CD4-positive, alpha-beta T cell (primary cell): ENCODE results near the gene MCOLN1. TPM values are rescaled to one million over a fixed set of nuclear protein-coding genes. Genes with fewer than 3 reads are reported as not detected.
A peak's percentile ranks its signal among the peaks of the same experiment; 100 is the strongest.

Source experiments
- ATAC-seq: fragments of 200-7000 bp; cut with Tn5 transposase; one replicate; pipeline ENCODE4 v1.10.0; 2022; ENCODE audit warnings: mild to moderate bottlenecking; ENCODE audit not compliant: poor library complexity
- CTCF ChIA-PET: fragments of 350-600 bp; sonication (Branson Sonifier 250); formaldehyde crosslinking; loops from one replicate; lab custom pipeline; 2021; ENCODE audit warnings: antibody characterized with exemption, inconsistent platforms; lab: Charles Lee
- POLR2A ChIA-PET: fragments of 350-600 bp; sonication (Branson Sonifier 250); formaldehyde crosslinking; loops from one replicate; lab custom pipeline; 2021; ENCODE audit warnings: antibody characterized with exemption, inconsistent platforms; lab: Charles Lee
- DNase-seq, 14 experiments: peaks; one replicate each; pipeline ENCODE4 v3.0.0-alpha.2; 2013 to 2020; ENCODE audit warnings: mixed read lengths in 2 of 14
- H3K27ac ChIP-seq, 2 donors: one replicate each; pipeline versions ENCODE4 v1.5.1 to v1.7.0; 2013; ENCODE audit warnings: low read length in 2 of 2, low read depth in 1 of 2, mild to moderate bottlenecking in 1 of 2
- H3K27me3 ChIP-seq, 2 experiments: 1 replicate in 1 of 2; 2 replicates in 1 of 2; pipeline versions ENCODE4 v1.6.1 to v1.7.0; 2013; ENCODE audit warnings: low read length in 2 of 2, control low read depth in 1 of 2, mild to moderate bottlenecking in 1 of 2, moderate library complexity in 1 of 2; ENCODE audit not compliant: insufficient read depth in 2 of 2, control insufficient read depth in 1 of 2
- H3K36me3 ChIP-seq: one replicate; pipeline ENCODE4 v1.6.1; 2013; ENCODE audit warnings: low read length, control low read depth; ENCODE audit not compliant: insufficient read depth
- H3K4me1 ChIP-seq: one replicate; pipeline ENCODE4 v1.6.1; 2013; ENCODE audit warnings: low read length, control low read depth; ENCODE audit not compliant: insufficient read depth
- H3K4me3 ChIP-seq: one replicate; pipeline ENCODE4 v1.5.1; 2013; ENCODE audit warnings: mild to moderate bottlenecking, low read length, moderate library complexity
- H3K9me3 ChIP-seq, 2 experiments: 1 replicate in 1 of 2; 2 replicates in 1 of 2; pipeline versions ENCODE4 v1.6.1 to v1.7.0; 2013; ENCODE audit warnings: low read length in 2 of 2, mild to moderate bottlenecking in 2 of 2, control low read depth in 1 of 2, moderate library complexity in 1 of 2; ENCODE audit not compliant: control insufficient read depth in 1 of 2, insufficient read depth in 1 of 2
- H3K27ac Mint-ChIP-seq: one replicate; pipeline ENCODE4 v1.8.0; 2020; ENCODE audit warnings: mixed read lengths
- H3K27me3 Mint-ChIP-seq: one replicate; pipeline ENCODE4 v1.8.0; 2021; ENCODE audit warnings: mixed read lengths
- H3K36me3 Mint-ChIP-seq: one replicate; pipeline ENCODE4 v1.8.0; 2021; ENCODE audit warnings: low read depth, mixed read lengths
- H3K4me1 Mint-ChIP-seq: one replicate; pipeline ENCODE4 v1.8.0; 2021; ENCODE audit warnings: low read depth, mixed read lengths
- H3K4me3 Mint-ChIP-seq: one replicate; pipeline ENCODE4 v1.8.0; 2020; ENCODE audit warnings: mild to moderate bottlenecking, mixed read lengths
- H3K9me3 Mint-ChIP-seq: one replicate; pipeline ENCODE4 v1.8.0; 2020; ENCODE audit warnings: mixed read lengths
- CTCF ChIP-seq: fragments of 200-600 bp; IDR thresholded peaks from one replicate; pipeline ENCODE4 v1.8.0; 2022; ENCODE audit warnings: antibody characterized with exemption, mild to moderate bottlenecking
- intact Hi-C, 2 experiments: fragments of 100-400 bp; cut with DNase I in 1 of 2; cut with micrococcal nuclease in 1 of 2; formaldehyde crosslinking; loops; one replicate each; pipeline versions ENCODE4 v1.15.1 to v1.9.0; 2023 to 2025; cut with DNase I, micrococcal nuclease
- total RNA-seq, 174 experiments: library from RNA in 2 of 174; stranded (reverse) in 2 of 174; gene quantifications; one replicate each; pipeline ENCODE4 v1.2.3 and lab custom pipeline; 2021 to 2026

Gene MCOLN1
- total RNA-seq, 2 experiments from 2014 or later = 7.9 to 8.8 TPM

- ATAC-seq = no peak
- Histone ChIP-seq H3K4me3 (no peak overlapping the region), H3K4me1 (peaks cover 6% of the 10 kb centered on the region), H3K9me3 (no peaks in the 10 kb centered on the region), H3K27me3 (no peaks in the 10 kb centered on the region), H3K27ac (no peak overlapping the region), H3K36me3 (peaks cover 42% of the 10 kb centered on the region)
- CTCF ChIA-PET = no interaction called here
- no peak for TF ChIP-seq CTCF
- POLR2A ChIA-PET = no interaction called here
- intact Hi-C loops = no loop called here
- Mint-ChIP-seq H3K36me3 (peaks cover 29% of the 10 kb centered on the region), H3K9me3 (no peaks in the 10 kb centered on the region), H3K27me3 (no peaks in the 10 kb centered on the region), H3K4me3 (no peak overlapping the region), H3K4me1 (peaks cover 4% of the 10 kb centered on the region), H3K27ac (no peak overlapping the region)
- no peak for DNase-seq
These were observed 22.9 kb downstream of the MCOLN1 start for GRCh38 chr19:7545300-7545699.

GRCh38 chr19:7545904-7546303 lies 23.5 kb downstream of the MCOLN1 start:
- Mint-ChIP-seq H3K27me3 (no peaks in the 10 kb centered on the region), H3K4me3 (no peak overlapping the region), H3K36me3 (peaks cover 27% of the 10 kb centered on the region), H3K27ac (peak overlapping the region; percentile 0), H3K4me1 (peaks cover 4% of the 10 kb centered on the region), H3K9me3 (no peaks in the 10 kb centered on the region)
- H3K9me3 ChIP-seq = no peaks in the 10 kb centered on the region
- no peak overlapping the region for H3K4me3 ChIP-seq
- POLR2A ChIA-PET = interaction anchor here (0.8 kb wide), 1 partner anchor 11 kb away, joined by 3 read pairs; the partner anchor contains the start of gene PNPLA6
- ATAC-seq = peak; percentile 37
- no peak overlapping the region for H3K27ac ChIP-seq
- intact Hi-C loops = no loop called here
- H3K27me3 ChIP-seq = no peaks in the 10 kb centered on the region
- peaks cover 6% of the 10 kb centered on the region for H3K4me1 ChIP-seq
- no peak for DNase-seq
- CTCF ChIA-PET = no interaction called here
- peaks cover 41% of the 10 kb centered on the region for H3K36me3 ChIP-seq
- TF ChIP-seq CTCF = no peak

DNA sequence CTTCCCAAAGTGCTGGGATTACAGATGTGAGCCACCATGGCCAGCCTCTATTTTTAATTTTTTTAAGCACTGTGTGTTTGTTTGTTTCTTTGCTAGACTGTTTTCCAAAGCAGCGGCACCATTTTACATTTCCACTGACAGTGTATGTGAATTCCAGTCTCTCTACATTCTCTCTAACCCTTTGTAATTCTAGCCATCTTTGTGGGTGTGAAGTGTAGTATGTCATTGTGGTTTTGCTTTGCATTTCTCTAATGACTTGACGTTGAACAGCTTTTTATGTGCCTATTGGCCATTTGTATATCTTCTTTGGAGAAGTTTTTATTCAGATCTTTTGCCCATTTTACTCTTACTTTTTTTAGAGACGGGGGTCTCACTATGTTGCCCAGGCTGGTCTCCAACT lies 24.7 kb downstream of the MCOLN1 start:
- Mint-ChIP-seq H3K4me1 (peaks cover 9% of the 10 kb centered on the region), H3K27me3 (no peaks in the 10 kb centered on the region), H3K4me3 (no peak overlapping the region), H3K27ac (no peak overlapping the region), H3K9me3 (no peaks in the 10 kb centered on the region), H3K36me3 (peaks cover 26% of the 10 kb centered on the region)
- CTCF ChIA-PET = no interaction called here
- no peak for DNase-seq
- Histone ChIP-seq H3K27ac (no peak overlapping the region), H3K4me3 (no peak overlapping the region), H3K36me3 (peaks cover 32% of the 10 kb centered on the region), H3K27me3 (no peaks in the 10 kb centered on the region), H3K9me3 (no peaks in the 10 kb centered on the region), H3K4me1 (peaks cover 6% of the 10 kb centered on the region)
- no peak for ATAC-seq
- POLR2A ChIA-PET = no interaction called here
- intact Hi-C loops = no loop called here
- no peak for TF ChIP-seq CTCF
